Tibial artery (tissue), 4 donors: ENCODE results near the gene COASY.
A peak's percentile ranks its signal among the peaks of the same experiment; 100 is the strongest.

Experiments
- DNase-seq, 2 donors: peaks; one replicate each; pipeline ENCODE4 v3.0.0-alpha.2; 2019
- H3K27ac ChIP-seq, 2 donors: fragments of 200-600 bp; sonication (generic) in 1 of 2; 1 replicate in 1 of 2; 2 replicates in 1 of 2; pipeline ENCODE4 v1.5.1; 2018 to 2019; ENCODE audit warnings: mild to moderate bottlenecking in 1 of 2
- H3K27me3 ChIP-seq, 2 donors: fragments of 200-600 bp; sonication (generic) in 1 of 2; one replicate each; pipeline versions ENCODE4 v1.5.1 to v1.6.0; 2016 to 2019
- H3K36me3 ChIP-seq, 3 donors: fragments of 200-600 bp; sonication (generic) in 2 of 3; one replicate each; pipeline ENCODE4 v1.5.1; 2016 to 2019; ENCODE audit warnings: mild to moderate bottlenecking in 2 of 3
- H3K4me1 ChIP-seq, 4 donors: fragments of 200-600 bp; sonication (generic) in 2 of 4; 1 replicate in 3 of 4; 2 replicates in 1 of 4; pipeline ENCODE4 v1.5.1; 2016 to 2019
- H3K4me3 ChIP-seq, 2 donors: fragments of 200-600 bp; sonication (generic) in 1 of 2; 1 replicate in 1 of 2; 2 replicates in 1 of 2; pipeline ENCODE4 v1.5.1; 2018 to 2019; ENCODE audit warnings: mild to moderate bottlenecking in 2 of 2
- H3K9me3 ChIP-seq, 3 donors: fragments of 200-600 bp; sonication (generic) in 1 of 3; one replicate each; pipeline ENCODE4 v1.5.1; 2016 to 2019
- CTCF ChIP-seq, 2 experiments: fragments of 200-600 bp in 1 of 2; fragments of 450-650 bp in 1 of 2; IDR thresholded peaks; one replicate each; pipeline ENCODE4 v1.5.1; 2017 to 2019; ENCODE audit warnings: antibody characterized with exemption in 2 of 2, mild to moderate bottlenecking in 1 of 2, moderate library complexity in 1 of 2
- intact Hi-C: fragments of 100-400 bp; cut with DNase I; formaldehyde crosslinking; loops from one replicate; pipeline ENCODE4 v1.15.0; 2023; ENCODE audit warnings: low total_unique reads

COASY gene

GRCh38 chr17:42561897-42562387 lies at the start of gene COASY:
TSS of gene COASY (plus strand) at chr17:42562148. CDS start at chr17:42562623, 475 bp downstream.
- H3K27me3 ChIP-seq = no peaks in the 10 kb centered on the region
- peak; percentile 95 to 98 for DNase-seq
- H3K4me3 ChIP-seq = peak within 1 kb of the TSS; percentile 69 to 90
- TF ChIP-seq CTCF (IDR thresholded peaks at IDR 0.05) = no peak
- H3K4me1 ChIP-seq = peaks cover 4 to 53% (median 43%) of the 10 kb centered on the region in 4 donors
- intact Hi-C loops = no loop called here
- no peaks in the 10 kb centered on the region for H3K9me3 ChIP-seq
- peak within 1 kb of the TSS; percentile 83 to 87 for H3K27ac ChIP-seq
- peaks cover 16 to 24% (median 20%) of the 10 kb centered on the region in 3 donors for H3K36me3 ChIP-seq

GRCh38 chr17:42512246-42512645 lies 49.7 kb upstream of the COASY start:
- no peak for TF ChIP-seq CTCF (IDR thresholded peaks at IDR 0.05)
- H3K4me3 ChIP-seq = no peak overlapping the region
- peaks cover 17 to 65% (median 52%) of the 10 kb centered on the region in 3 donors for H3K36me3 ChIP-seq
- H3K27me3 ChIP-seq = no peaks in the 10 kb centered on the region
- H3K27ac ChIP-seq = peak overlapping the region; percentile 92
- intact Hi-C loops = loop anchor here (5.0 kb wide), 1 partner anchor 85 kb away; no protein-coding TSS in a partner anchor
- H3K4me1 ChIP-seq = peaks cover 0 to 58% (median 46%) of the 10 kb centered on the region in 4 donors
- DNase-seq = no peak
- no peaks in the 10 kb centered on the region for H3K9me3 ChIP-seq

GRCh38 chr17:42512733-42513251 lies 49.2 kb upstream of the COASY start:
- Histone ChIP-seq H3K4me1 (peaks cover 0 to 63% (median 51%) of the 10 kb centered on the region in 4 donors), H3K36me3 (peaks cover 12 to 60% (median 46%) of the 10 kb centered on the region in 3 donors), H3K9me3 (no peaks in the 10 kb centered on the region), H3K4me3 (no peak overlapping the region), H3K27me3 (no peaks in the 10 kb centered on the region), H3K27ac (peak overlapping the region; percentile 92)
- intact Hi-C loops = loop anchor here (5.0 kb wide), 1 partner anchor 85 kb away; no protein-coding TSS in a partner anchor
- no peak for TF ChIP-seq CTCF (IDR thresholded peaks at IDR 0.05)
- no peak for DNase-seq

- H3K4me1 ChIP-seq = peaks cover under 1 to 72% (median 59%) of the 10 kb centered on the region in 4 donors
- H3K4me3 ChIP-seq = no peak overlapping the region
- no peaks in the 10 kb centered on the region for H3K27me3 ChIP-seq
- TF ChIP-seq CTCF (IDR thresholded peaks at IDR 0.05) = no peak
- H3K27ac ChIP-seq = peak overlapping the region; percentile 92
- no peak for DNase-seq
- peaks cover 3 to 51% (median 37%) of the 10 kb centered on the region in 3 donors for H3K36me3 ChIP-seq
- no peaks in the 10 kb centered on the region for H3K9me3 ChIP-seq
- intact Hi-C loops = loop anchor here (5.0 kb wide), 1 partner anchor 86 kb away; no protein-coding TSS in a partner anchor
Observed at GRCh38 chr17:42513686-42514085, 48.3 kb upstream of the COASY start.

DNA sequence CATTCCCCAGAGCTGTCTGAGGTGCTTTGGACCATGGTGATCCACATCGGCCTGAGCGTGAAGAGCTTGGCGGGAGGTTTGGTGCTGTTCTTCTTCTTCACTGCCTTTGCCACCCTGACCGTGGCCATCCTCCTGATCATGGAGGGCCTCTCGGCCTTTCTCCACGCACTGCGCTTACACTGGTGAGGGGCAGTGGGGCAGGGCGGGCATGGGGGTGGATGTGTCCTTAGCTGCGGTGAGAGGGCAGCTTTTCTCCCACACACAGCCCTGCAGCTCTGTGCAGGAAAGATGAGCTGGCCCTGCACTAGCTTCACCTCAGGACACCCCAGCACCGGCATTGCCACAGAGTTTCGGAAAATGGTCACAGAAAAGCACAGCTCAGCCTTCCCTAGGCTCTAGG lies 47.7 kb upstream of the COASY start:
- Histone ChIP-seq H3K27me3 (no peaks in the 10 kb centered on the region), H3K27ac (peak overlapping the region; percentile 92), H3K9me3 (no peaks in the 10 kb centered on the region), H3K36me3 (peaks cover 0 to 45% (median 31%) of the 10 kb centered on the region in 3 donors), H3K4me1 (peaks cover 6 to 78% (median 62%) of the 10 kb centered on the region in 4 donors), H3K4me3 (no peak overlapping the region)
- TF ChIP-seq CTCF (IDR thresholded peaks at IDR 0.05) = no peak
- intact Hi-C loops = loop anchor here (5.0 kb wide), 1 partner anchor 87 kb away; no protein-coding TSS in a partner anchor
- DNase-seq = no peak
